ENCODE data around the gene B9D2.
A peak's percentile ranks its signal among the peaks of the same experiment; 100 is the strongest.

The B9D2 gene

GRCh38 chr19:41318696-41319499 lies 45.1 kb downstream of the B9D2 start:
- ChIA-PET CTCF (interaction anchor here (7.9 kb wide), 1 partner anchor 11 kb away, joined by 53 read pairs; no protein-coding TSS in a partner anchor), POLR2A (no interaction called here)
- no peak for TF ChIP-seq CTCF (IDR thresholded peaks at IDR 0.05; ENCODE audit: insufficient read depth, low read length, missing control alignments)

DNA sequence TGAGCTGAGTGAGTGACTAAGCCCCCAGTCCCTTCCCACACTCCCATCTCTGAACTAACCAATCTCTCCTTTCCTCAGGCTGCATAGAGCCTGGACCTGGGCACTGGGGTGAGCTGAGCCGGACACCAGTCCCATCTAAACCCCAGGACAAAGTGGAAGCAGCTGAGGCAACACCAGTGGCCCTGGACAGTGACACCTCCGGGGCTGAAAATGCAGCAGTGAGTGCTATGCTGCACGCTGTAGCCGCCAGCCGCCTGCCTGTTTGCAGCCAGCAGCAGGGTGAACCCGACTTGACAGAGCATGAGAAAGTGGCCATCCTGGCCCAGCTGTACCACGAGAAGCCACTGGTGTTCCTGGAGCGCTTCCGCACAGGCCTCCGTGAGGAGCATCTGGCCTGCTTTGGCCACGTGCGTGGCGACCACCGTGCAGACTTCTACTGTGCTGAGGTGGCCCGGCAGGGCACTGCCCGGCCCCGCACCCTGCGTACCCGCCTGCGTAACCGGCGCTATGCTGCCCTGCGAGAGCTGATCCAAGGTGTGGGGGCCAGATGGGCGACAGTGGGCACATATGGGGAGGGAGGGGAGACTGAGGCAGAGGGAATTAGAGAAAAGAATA lies 47.5 kb downstream of the B9D2 start:
- ChIA-PET POLR2A (no interaction called here), CTCF (interaction anchor here (0.6 to 2.0 kb wide), 3 partner anchors 8 to 39 kb away, joined by 3 to 16 read pairs (median 3); no protein-coding TSS in a partner anchor)
- H3K4me3 ChIP-seq (ENCODE audit: low read depth, low read length): no peak overlapping the region
- DNase-seq (ENCODE audit: low read depth, low spot score): no peak
- no peak for TF ChIP-seq CTCF (IDR thresholded peaks at IDR 0.05; ENCODE audit: insufficient read depth, low read length, missing control alignments)

More at GRCh38 chr19:41318696-41319499, 45.1 kb downstream of the B9D2 start:
- no peak overlapping the region for H3K4me3 ChIP-seq (ENCODE audit: low read depth, low read length)
- DNase-seq (ENCODE audit: low read depth, low spot score): no peak

DNA sequence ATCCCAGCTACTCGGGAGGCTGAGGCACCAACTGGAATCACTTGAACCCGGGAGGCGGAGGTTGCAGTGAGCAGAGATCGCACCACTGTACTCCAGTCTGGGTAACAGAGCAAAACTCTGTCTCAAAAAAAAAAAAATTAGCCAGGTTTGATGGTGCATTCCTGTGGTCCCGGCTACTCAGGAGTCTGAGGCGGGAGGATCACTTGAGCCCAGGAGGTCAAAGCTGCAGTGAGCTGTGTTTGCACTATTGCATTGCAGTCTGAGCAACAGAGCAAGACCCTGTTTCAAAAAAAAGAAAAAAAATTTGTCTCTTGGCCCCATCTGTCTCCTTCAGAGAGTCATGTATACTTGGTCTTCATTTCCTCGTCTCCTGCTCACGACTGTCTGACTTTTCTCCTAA lies 52.3 kb downstream of the B9D2 start:
- no peak for DNase-seq (ENCODE audit: low read depth, low spot score)
- POLR2A ChIA-PET: interaction anchor here (0.7 to 2.4 kb wide), 3 partner anchors 10 to 49 kb away, joined by 4 to 9 read pairs (median 5); no protein-coding TSS in a partner anchor
- peak overlapping the region; percentile 92 for H3K4me3 ChIP-seq (ENCODE audit: low read depth, low read length)
- CTCF ChIA-PET: interaction anchor here (0.9 to 5.5 kb wide), 3 partner anchors 9 to 16 kb away, joined by 3 to 164 read pairs (median 7); no protein-coding TSS in a partner anchor
- TF ChIP-seq CTCF (IDR thresholded peaks at IDR 0.05; ENCODE audit: insufficient read depth, low read length, missing control alignments): no peak

DNA sequence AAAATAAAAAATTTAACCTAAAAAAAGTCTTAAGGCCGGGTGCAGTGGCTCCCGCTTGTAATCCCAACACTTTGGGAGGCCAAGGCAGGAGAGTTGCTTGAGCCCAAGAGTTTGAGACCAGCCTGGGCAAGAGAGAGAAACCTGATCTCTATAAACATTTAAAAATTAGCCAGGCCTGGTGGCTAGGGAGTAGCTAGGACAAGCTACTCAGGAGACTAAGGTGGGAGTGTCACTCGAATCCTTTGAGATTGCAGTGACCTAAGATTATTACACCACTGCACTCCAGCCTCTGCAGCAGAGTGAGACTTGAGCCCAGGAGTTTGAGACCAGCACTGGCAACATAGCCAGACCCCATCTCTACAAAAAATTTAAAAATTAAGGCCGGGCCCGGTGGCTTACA lies 52.9 kb downstream of the B9D2 start:
- TF ChIP-seq CTCF (IDR thresholded peaks at IDR 0.05; ENCODE audit: insufficient read depth, low read length, missing control alignments): no peak
- ChIA-PET POLR2A (interaction anchor here (0.7 to 2.4 kb wide), 5 partner anchors 9 to 48 kb away, joined by 3 to 9 read pairs (median 4); no protein-coding TSS in a partner anchor), CTCF (interaction anchor here (0.9 to 7.1 kb wide), 4 partner anchors 10 to 105 kb away, joined by 3 to 164 read pairs (median 66); no protein-coding TSS in a partner anchor)
- no peak for DNase-seq (ENCODE audit: low read depth, low spot score)
- H3K4me3 ChIP-seq (ENCODE audit: low read depth, low read length): peak overlapping the region; percentile 92

DNA sequence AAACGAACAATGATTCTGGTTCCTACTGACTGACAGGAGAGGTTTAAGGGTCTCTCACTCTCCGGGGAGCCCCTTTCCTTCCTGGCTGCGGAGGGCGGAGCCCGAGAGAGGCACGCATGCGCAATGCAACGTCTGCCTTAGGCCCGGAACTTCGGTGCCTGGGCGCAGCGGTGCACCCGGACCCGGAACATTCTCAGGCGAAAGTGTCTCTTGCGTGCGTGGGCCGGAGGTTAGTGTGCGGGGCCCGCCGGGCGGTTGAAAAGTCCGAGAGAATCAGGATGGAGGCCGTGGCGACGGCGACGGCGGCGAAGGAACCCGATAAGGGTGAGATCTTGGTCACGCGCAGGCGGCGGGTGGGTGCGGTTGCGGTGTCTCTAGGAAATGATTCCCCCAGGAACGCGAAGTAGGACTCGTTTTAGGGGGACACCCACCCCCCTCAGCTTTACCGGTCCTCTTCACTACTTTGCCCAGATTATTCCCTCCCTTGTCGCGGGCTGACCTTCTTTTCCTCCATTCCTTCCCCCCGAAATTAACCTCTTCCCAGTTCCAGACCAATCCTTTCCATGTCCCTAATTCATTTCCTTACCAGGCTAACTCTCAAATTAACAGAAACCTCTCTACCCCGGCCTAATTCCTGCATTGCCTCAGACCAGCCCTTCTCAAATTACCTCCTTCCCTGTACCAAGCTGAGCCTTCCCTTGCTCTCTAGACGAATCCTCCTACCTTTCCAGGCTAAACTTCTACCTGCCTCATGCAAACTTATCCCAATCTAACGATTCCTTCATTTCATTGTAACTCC lies 53.7 kb downstream of the B9D2 start, which contains the start of gene CCDC97:
Gene CCDC97 (plus strand): TSS at position 140 of the 799 bp plus-strand sequence. CDS start 139 bp downstream, at position 279.
- no peak for DNase-seq (ENCODE audit: low read depth, low spot score)
- ChIA-PET POLR2A (interaction anchor here (0.7 to 2.4 kb wide), 4 partner anchors 10 to 92 kb away, joined by 3 to 9 read pairs (median 4); no protein-coding TSS in a partner anchor), CTCF (interaction anchor here (2.1 to 7.1 kb wide), 4 partner anchors 15 to 118 kb away, joined by 10 to 164 read pairs (median 76); no protein-coding TSS in a partner anchor)
- TF ChIP-seq CTCF (IDR thresholded peaks at IDR 0.05; ENCODE audit: insufficient read depth, low read length, missing control alignments): no peak
- peak within 1 kb of the TSS; percentile 92 for H3K4me3 ChIP-seq (ENCODE audit: low read depth, low read length)

Measured in AG04449 (cell line).